Measurements from ENCODE around the gene HUNK.

Gene HUNK

DNA sequence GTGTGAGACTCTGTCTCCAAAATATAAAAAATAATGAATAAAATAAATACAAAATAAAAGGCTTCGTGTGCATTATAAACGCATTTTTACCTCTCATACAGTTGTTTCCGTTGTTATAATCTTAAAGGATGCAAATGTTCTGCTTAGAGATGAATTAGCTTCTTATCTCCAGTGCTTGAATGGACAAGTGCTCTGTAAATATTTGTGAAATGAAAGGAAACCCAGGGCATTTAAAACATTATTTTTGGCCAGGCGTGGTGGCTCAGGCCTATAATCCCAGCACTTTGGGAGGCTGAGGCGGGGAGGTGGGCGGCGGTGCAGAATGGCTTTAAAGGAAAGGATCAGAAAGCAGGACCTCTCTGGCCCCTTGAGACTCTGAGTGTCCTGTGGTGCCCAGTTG is 94.5 kb downstream of the HUNK start:
- no peak for DNase-seq

DNA sequence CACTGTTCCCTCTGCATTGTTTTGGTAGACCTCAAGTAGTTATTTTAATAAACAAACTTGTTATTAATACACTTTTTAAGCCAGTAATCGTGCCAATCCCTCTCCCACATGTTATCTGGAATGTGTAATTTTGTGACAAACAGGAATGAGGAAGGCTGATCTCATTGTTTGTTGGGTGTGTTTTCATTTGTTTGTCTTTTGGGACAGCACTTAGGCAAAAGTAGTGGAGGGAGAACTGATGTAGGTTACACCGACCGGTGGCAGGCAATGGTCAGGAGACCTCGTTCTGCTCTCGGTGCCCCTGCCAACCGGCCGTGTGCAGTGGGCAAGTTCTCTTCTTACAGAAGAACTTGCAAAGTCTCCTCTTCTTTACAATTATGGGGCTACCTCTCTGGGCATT is 99.8 kb downstream of the HUNK start:
- DNase-seq: no peak

DNA sequence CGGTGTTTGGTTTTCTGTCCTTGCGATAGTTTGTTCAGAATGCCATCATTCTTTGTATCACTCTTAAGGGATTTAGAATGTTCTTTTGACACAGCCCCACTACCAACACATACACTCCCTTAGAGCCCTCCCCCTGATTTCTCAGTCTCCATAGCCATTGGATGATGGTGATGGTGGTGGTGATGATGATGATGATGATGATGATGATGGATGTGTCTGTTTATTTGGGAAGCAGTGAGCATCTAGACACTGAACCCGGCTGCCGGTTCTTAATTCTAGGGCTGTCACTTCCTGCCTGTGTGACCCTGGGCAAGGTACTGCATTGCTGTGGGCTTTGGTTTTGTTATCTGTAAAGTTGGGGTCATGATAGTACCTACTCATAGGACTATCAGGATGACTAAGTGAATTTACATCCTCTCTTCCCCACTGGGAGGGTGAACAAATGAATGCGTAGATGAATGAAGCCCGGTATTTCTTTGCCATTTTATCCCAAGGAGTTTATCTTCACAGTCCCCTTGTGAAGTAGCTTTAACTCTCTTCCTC is 100.7 kb downstream of the HUNK start:
- DNase-seq: no peak

DNA sequence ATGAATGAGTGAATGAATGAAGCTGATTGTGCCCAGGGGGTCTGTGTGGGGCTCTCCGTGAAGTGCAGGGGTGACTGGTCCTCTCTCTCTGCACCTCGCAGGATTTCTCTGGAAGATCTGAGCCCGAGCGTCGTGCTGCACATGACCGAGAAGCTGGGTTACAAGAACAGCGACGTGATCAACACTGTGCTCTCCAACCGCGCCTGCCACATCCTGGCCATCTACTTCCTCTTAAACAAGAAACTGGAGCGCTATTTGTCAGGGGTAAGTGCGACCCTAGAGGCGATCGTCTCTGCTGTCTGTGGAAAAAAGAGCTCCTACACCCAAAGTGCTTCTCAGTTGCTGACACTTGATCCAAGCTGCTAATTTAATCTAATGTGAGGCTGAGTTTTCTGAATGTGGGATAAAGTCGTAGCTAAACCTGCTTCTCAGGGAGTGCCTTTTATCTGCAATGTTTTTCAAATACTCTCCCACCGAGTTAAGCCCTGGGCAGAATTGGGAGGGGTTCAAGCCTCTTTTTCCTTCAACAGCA is 101.7 kb downstream of the HUNK start:
- no peak for DNase-seq

DNA sequence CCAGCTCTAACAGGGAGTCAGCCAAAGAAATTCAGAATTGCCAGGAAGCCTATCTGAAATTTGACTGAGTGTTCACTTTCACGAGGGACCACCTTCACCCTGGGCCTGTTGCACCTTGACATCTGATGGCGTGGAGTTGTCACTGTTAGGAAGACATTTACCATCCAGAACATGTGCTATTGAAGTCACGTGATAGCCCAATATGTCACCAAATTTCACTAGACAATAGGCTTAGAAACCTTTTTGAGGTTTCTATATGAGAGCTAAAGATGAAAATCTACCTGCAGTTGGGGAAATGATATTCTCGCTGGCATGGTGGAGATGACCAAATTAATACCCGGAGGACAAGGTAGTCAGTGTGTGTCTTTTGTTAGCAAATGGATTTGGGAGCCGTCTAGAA is 102.7 kb downstream of the HUNK start:
- no peak for DNase-seq

DNA sequence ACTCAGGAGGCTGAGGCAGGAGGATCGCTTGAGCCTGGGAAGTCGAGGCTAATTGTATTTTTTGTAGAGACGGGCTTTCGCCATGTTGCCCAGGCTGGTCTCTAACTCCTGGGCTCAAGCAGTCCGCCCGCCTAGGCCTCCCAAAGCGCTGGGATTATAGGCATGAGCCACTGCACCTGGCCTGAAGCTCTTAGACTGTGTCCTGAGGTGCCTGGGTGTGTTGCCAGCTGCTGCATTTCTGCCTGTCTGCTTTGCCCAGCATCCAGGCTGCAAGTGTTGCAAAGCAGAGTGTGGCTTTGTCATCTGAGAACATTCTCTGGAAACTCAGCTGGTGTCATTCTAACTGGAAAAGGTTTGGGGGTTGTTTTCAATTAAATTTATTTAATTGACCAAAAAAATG is 105.0 kb downstream of the HUNK start:
- DNase-seq: no peak

DNA sequence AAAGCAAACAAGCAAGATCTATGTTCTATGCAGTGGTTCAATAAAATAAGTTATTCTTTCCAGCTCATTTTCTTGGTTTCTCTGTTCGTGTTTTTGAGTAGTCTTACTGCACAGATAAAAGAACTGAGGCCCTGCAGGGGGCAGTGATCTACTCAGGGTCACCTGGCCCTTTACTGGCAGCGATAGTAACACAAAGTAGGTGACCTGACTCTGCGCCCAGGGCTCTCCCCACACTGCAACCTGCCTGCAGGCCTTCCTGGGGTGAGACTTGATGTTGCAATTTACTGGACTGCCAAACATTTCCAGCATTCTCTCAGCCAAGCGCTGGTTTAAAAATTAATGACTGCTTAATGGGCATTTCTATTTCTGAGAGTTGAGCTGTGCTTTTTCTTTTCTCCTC is 110.3 kb downstream of the HUNK start:
- DNase-seq: no peak

DNA sequence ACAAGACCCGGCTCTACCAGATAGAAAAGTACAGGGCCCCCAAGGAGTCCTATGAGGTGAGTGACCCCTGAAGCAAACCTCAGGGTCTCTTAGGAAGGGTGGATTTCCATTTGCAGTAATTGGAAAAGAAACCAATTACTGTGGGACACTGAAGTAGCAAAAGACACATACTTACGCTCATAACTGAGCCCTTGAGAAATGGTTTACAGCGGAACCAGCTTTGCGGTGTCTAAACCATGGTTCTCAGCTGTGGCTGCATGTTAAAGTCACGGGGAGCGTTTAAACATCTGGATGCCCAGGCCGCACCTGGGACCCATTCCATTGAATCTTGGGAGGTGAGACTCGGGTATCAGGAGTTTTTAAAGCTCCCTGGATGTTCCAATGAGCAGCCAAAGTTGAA is 110.7 kb downstream of the HUNK start:
- DNase-seq: no peak

DNA sequence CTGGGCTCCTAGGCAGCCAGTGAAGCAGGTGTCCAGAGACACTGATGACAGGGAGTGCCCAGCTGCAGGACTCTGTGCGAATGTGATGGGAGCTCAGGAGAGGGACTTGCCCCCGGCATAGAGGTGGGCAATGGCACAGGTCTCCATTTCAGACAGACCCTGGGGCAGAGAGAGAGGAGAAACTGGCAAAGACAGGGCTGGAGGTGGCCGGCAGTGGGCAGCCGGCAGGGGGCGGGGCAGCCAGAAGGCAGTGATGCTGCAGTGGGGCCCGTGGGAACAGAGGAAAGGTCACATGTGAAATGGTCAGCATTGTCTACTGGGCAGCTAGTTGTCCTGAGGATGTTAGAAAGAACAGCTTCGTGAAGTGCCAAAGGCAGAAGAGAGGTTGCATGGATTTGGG is 112.6 kb downstream of the HUNK start:
- DNase-seq: no peak

DNA sequence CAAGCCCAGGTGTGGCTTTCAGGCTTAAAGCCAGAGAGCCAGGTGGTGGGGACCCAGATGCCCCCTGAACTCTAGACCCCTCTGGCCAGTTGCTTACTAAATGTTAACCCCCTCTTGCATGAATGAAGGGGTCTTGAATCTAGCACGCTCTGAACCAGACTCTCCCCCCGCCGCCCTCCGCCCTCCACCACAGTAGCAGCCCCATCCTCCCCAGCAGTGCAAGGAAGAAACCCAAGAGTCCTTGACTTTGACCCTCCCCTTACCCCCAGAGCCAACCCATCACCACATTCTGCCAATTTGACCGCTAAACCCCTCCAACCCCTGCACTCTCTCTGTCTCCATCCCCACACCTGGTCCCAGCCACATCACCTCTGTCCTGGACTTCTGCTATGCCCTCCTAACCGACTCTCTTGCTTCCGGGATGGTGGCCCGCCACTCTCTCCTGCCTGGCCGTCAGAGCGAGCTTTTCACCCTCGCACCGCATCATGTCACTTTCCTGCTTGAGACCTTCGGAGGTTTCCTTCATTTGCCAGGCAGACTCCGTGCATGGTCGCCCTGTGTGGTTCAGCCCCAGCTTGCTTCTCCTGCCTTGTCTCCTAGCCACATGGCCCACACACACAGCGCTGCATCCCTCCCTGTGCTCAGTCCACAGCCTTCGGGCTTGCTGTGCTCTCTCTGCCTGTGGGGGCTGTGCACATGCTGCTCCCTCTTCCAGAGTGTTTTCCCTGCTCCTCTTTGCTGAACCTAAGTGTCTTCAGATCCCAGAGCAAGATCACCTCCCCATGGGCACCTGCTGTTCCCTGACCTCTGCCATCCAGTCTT is 113.4 kb downstream of the HUNK start:
- no peak for DNase-seq

DNA sequence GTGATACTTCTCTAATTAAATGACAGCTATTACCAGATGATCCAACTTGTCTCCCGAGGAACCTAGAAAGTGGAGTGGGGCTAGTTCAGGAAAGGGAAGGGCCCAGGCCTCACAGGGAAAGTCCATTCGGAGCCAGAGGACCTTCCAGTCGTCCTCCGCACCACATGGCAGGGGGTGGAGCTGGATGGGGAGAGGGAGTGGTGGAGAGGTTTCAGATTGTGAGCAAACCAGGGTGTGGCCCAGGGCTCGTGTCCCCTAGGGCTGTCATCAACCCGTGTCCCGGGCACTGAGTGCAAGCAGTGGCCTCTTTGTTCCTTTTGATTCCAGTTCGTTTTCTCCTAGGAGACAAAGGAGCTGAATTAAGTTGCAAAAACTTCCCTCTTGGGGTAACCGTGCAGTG is 114.9 kb downstream of the HUNK start:
- no peak for DNase-seq

DNA sequence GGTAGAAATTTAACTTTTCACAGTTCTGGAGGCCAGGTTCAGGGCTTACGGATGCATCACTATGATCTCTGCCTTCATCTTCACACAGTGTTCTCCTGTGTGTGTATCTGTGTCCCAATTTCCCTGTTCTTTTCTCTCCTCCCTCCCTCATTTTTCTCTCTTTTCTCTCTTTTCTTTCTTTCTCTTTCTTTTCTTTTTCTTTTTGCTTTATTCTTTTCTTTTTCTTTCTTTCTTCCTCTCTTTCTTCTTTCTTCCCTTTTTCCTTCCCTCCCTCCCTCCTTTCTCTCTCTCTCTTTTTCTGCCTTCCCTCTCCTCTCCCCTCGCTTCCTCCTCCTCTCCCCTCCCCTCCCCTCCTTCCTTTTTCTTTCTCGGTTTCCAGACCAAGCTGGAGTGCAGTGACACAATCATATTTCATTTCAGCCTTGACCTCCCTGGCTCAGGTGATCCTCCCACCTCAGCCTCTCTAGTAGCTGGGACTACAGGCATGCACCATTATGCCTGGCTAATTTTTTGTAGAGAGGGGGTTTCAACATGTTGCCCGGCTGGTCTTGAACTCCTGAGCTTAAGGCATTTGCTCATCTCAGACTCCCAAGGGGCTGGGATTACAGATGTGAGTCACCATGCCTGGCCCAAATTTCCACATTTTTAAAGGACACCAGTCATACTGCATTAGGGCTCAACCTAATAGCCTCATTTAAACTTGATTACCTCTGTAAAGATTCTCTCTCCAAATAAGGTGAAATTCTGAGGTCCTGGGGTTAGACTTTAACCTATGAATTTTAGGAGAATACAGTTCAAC is 115.9 kb downstream of the HUNK start:
- DNase-seq: no peak

DNA sequence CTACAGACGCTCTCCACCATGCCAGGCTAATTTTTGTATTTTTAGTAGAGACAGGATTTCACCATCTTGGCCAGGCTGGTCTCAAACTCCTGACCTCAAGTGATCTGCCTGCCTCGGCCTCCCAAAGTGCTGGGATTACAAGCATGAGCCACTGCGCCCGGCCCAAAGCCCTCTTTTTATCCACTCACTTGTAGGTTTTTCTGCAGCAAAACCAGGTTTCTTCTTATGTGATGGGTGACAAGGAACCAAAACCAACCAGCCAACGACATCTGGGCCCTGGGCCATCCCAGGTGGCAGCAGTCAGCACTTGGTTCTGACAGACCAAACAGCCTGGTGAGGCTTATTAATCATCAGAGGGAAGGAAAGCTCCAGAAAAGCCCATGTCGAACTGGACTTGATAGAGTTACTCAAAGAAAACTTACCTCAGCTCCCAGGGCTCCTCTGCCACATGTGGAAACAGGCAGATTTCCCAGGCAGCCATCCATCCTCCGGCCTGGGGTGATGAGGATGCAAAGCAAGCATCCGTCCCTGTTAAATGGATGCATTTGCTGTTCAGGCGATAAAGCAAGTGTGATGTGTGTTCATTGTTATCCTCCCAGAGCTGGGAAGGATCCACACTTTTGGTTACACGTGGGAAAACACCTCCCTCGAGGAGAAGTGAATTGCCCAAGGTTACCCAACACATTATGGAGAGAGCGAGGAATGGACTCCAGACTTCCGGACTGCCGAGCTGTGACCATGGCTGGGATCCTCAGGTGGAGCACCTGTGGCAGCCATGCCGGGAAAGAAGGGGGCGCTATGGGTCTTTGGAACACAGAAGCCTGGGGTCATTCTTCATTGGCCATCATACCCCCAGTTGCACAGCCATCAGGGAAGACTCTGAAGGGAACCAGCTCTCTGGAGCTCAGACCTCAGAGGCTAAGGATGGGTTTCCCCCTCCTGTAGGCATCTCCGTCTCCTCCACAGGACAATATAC is 118.8 kb downstream of the HUNK start:
- no peak for DNase-seq

DNA sequence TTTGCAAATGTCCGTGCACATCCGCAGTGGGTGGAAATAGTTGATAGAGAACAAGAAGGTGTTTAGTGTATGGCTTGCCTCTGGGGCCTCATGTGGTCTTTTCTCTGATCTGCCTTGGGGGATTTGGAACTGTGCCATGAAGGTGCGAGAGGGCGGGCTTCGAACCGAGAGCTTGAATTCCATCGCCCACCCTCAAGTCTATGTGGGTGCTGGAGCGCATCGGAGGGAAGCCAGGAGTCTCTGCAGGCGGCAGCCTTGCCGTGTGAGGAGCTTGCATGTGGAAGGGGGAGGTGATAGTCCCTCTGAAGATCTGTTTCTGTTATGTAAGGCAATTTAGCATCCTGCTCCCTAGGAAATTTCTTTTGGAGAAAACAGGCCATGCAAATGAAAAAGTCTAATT is 119.6 kb downstream of the HUNK start:
- DNase-seq: no peak

DNA sequence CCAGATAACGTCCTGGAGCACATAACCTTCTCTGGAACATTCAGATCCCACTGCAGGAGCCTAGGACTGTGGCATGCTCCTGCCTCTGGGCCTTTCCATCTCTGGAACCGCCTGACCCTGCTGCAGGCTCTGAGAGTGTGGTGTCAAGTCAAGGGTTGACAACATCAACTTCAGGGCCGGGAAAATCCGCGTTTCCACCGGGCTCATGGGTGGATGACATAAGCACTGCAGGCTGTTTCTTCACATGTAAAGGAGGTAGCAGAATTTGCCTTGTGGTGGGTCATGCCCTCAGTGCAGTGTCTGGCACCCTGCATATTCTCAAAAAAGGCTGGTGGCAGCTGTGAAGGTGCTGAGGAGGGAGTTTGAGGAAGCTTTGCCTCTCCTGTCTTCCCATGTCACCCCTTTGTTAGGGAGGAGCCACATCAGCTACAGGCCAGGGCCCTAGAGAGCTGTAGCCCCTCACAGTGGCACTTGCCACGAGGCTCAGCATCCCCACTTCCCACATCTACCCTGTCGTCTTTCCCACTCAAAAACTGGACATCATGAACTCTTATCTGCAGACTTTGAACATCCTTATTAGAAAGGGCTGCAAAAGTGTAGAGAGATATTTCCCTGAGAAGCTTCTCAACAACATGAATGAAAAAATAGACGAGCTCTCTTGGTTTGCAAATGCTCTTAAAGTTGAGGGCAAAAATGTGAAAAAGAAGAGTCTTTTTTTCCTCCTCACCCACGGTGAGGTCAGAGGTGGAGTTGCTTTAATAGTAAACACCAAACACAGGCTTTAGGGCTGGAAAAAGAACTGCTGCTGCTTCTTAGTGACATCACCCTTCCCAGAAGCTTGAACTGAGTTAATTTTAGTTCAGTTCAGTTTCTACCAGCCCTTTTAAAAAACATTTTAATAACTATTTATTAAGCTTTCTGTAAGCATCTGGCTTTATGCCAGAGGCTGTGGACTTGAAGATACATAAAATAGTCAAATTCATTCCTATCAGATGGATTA is 121.3 kb downstream of the HUNK start:
- DNase-seq: no peak

DNA sequence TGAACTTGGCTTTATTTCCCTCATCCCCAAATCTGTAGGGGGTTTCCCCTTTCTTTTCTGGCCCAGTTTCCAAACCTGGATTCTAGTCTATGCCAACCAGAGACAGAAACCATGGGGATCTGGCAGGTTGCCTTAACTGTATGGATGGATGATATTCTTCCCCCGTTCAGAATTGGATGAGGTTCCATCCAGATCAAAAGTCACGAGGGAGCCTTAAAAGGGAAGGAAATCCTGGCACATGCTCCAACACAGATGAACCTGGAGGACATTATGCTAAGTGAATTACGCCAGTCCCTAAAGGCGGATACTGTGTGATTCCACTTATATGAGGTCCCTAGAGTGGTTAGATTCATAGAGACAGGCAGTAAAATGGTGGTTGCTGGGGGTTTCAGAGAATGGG is 124.4 kb downstream of the HUNK start:
- no peak for DNase-seq

DNA sequence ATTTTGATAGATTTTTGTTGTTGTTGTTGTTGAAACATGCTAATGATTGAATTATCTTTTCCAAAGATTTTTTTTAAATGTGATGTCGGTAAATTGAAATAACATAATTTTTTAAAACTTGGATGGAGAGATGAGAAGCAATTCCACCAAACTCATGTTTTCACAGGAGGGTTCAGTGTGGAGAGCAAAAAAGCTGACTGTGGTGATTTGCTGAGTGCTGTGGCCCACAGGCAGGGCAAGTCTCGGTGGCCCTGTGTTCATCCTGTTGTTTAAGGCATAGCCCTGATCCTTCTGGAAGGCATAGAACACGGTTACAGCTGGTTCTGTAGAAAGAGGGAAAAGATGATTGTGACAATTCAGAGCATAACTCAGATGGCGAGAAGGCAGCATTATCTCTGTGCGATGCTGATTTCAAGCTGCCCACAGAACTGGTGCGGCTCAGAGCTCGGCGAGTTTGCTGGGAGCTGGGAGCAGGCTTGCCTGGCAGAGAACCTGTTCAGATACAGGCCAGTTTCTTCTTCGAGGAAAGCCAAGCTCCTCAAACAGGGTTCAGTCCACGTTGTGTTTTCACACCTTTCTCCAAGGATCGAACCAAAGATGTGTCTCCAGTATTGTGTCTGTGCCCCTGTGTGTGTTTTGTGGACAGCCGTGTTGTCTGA is 127.1 kb downstream of the HUNK start:
- no peak for DNase-seq

DNA sequence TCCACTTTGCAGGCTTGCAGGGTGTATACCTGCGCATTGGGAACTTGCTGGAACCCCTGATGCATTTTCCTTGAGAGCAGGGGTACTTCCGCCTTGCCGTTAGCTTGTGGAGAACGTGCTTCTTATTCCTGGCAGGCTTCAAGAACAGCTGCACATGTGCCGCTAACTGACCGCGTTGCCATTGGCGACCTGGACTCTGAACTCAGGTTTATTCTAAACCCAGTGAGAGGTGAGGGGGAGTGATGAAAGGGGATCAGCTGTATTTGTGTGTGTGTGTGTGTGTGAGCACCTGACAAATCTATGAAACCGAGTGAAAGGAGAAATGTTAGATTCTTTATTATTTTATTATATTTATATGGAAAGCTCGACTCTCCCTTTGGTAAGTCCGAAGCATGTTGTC is 128.6 kb downstream of the HUNK start:
- DNase-seq: no peak

DNA sequence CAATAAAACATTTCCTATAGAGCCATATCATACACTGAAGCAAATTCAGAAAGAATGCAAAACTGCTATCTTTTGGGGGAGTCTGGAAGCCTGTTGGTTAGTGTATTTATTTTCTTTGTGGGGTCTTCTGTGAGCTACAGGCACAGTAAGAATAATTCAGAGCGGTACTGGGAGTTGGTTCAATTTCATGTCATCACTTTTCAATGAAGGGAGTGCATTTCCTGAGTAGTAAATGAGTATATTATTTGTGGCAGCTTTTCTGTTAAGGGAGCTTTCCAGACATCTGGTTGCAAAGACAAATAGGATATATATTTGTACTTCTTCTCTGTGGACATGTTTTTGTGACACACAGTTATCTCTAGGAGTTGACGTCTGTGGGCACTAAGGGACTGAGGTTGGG is 130.6 kb downstream of the HUNK start:
- no peak for DNase-seq

DNA sequence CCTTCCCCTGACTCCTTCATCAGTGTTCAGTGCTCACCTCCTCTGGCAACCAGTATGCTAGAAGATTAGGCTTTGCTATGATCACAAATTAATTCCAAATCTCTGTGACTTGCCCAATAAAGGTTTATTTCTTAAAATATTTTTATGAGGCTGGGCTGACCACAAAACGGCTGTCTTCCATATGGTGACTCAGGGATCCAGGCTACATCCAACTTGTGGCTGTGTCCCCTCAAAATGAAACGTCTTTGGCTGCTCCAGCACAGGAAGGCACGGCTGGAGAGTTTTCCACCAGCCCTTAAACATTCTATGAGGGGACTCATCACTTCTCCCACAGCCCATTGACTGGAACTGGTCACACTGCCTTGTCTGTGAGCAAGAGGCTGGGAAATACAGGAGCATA is 131.5 kb downstream of the HUNK start:
- no peak for DNase-seq

DNA sequence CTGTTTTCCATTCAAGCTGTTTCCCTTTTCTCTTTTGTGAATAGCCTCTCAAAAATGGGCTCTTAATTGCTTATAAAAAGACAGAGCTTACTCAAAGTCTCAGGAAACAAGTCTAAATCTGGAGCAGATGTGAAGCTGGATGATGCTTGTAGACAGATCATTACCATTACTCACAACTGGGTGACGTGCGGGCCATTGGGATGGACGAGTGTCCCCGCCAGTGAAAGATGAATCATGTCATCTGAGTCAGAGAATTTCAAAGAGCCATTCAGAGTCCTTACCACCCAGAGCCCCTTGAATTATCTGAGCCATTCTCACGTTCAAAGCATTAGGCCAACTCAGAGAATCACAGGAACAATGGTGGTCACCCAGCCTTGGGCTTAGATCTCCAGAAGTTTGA is 134.6 kb downstream of the HUNK start:
- DNase-seq: peak; percentile 22

Measured in EL (cell line).